Right atrium auricular region (tissue), 2 donors: ENCODE measurements around the gene RNF166. TPM values are rescaled to one million over a fixed set of nuclear protein-coding genes. Genes with fewer than 3 reads are reported as not detected.

Experiments used
- DNase-seq: peaks from one replicate; pipeline ENCODE4 v3.0.0-alpha.2; 2019; ENCODE audit warnings: low spot score
- H3K27ac ChIP-seq, 2 donors: fragments of 200-600 bp; sonication (generic); 1 replicate in 1 of 2; 2 replicates in 1 of 2; pipeline ENCODE4 v1.5.1; 2016 to 2019
- H3K27me3 ChIP-seq, 2 donors: fragments of 200-600 bp; sonication (generic); one replicate each; pipeline versions ENCODE4 v1.5.1 to v1.6.0; 2017 to 2019
- H3K36me3 ChIP-seq: fragments of 200-600 bp; sonication (generic); one replicate; pipeline ENCODE4 v1.5.1; 2016
- H3K4me1 ChIP-seq, 2 donors: fragments of 200-600 bp; sonication (generic); one replicate each; pipeline versions ENCODE4 v1.5.1 to v1.6.0; 2017 to 2019
- H3K4me3 ChIP-seq, 2 donors: fragments of 200-600 bp; sonication (generic); 1 replicate in 1 of 2; 2 replicates in 1 of 2; pipeline ENCODE4 v1.5.1; 2017 to 2019; ENCODE audit warnings: mild to moderate bottlenecking in 1 of 2, moderate library complexity in 1 of 2
- H3K9me3 ChIP-seq, 2 donors: fragments of 200-600 bp; sonication (generic); one replicate each; pipeline ENCODE4 v1.5.1; 2019
- CTCF ChIP-seq, 2 donors: fragments of 200-600 bp; sonication (generic); IDR thresholded peaks; one replicate each; pipeline ENCODE4 v1.5.1; 2019; ENCODE audit warnings: antibody characterized with exemption in 2 of 2
- total RNA-seq, 2 donors: library from RNA; depleted of rRNA; stranded (reverse); fragments of >200 nt; gene quantifications; one replicate each; pipeline ENCODE4 v1.1.0, GENCODE V29; 2016

The RNF166 gene
- total RNA-seq, result 10 to 100 TPM; 16.9 to 19.4 TPM

- Histone ChIP-seq H3K4me1 (peaks cover 0 to 55% of the 10 kb centered on the region in 2 donors), H3K27ac (peak within 1 kb of the TSS; percentile 79 to 80)
These were observed at the start of gene RNF166, which contains the start of gene CTU2 for GRCh38 chr16:88706229-88706964. Gene RNF166 (minus strand): TSS chr16:88706408. CDS start chr16:88706325, 83 bp downstream. Gene CTU2 (plus strand): TSS chr16:88706503. CDS start chr16:88706531, 28 bp downstream.

GRCh38 chr16:88754912-88755744, 48.9 kb upstream of the RNF166 start:
- H3K36me3 ChIP-seq, result no peaks in the 10 kb centered on the region
- no peak overlapping the region for H3K4me3 ChIP-seq
- H3K4me1 ChIP-seq, result peaks cover 0 to 11% of the 10 kb centered on the region in 2 donors
- H3K9me3 ChIP-seq, result no peaks in the 10 kb centered on the region
- H3K27ac ChIP-seq, result no peak overlapping the region
- no peak for TF ChIP-seq CTCF (IDR thresholded peaks at IDR 0.05)
- no peaks in the 10 kb centered on the region for H3K27me3 ChIP-seq
- DNase-seq, result no peak

More at GRCh38 chr16:88706229-88706964, at the start of gene RNF166, which contains the start of gene CTU2:
- H3K27me3 ChIP-seq, result no peaks in the 10 kb centered on the region
- no peaks in the 10 kb centered on the region for H3K9me3 ChIP-seq
- no peaks in the 10 kb centered on the region for H3K36me3 ChIP-seq
- DNase-seq, result peak; percentile 91
- TF ChIP-seq CTCF (IDR thresholded peaks at IDR 0.05), result no peak
- H3K4me3 ChIP-seq, result peak within 1 kb of the TSS; percentile 92 to 99

- H3K4me3 ChIP-seq, result no peak overlapping the region
- H3K4me1 ChIP-seq, result peaks cover 0 to 3% of the 10 kb centered on the region in 2 donors
- H3K27ac ChIP-seq, result no peak overlapping the region
- TF ChIP-seq CTCF (IDR thresholded peaks at IDR 0.05), result no peak
- H3K27me3 ChIP-seq, result no peaks in the 10 kb centered on the region
- H3K36me3 ChIP-seq, result no peaks in the 10 kb centered on the region
- no peak for DNase-seq
- H3K9me3 ChIP-seq, result no peaks in the 10 kb centered on the region
These were observed 48.1 kb upstream of the RNF166 start for GRCh38 chr16:88754109-88754911.

GRCh38 chr16:88753602-88754001, 47.4 kb upstream of the RNF166 start:
- Histone ChIP-seq H3K9me3 (no peaks in the 10 kb centered on the region), H3K27me3 (no peaks in the 10 kb centered on the region), H3K27ac (no peak overlapping the region), H3K4me1 (no peaks in the 10 kb centered on the region), H3K36me3 (no peaks in the 10 kb centered on the region), H3K4me3 (no peak overlapping the region)
- DNase-seq, result no peak
- TF ChIP-seq CTCF (IDR thresholded peaks at IDR 0.05), result no peak

- Histone ChIP-seq H3K4me1 (no peaks in the 10 kb centered on the region), H3K27me3 (no peaks in the 10 kb centered on the region), H3K4me3 (no peak overlapping the region), H3K36me3 (no peaks in the 10 kb centered on the region), H3K27ac (no peak overlapping the region), H3K9me3 (no peaks in the 10 kb centered on the region)
- no peak for TF ChIP-seq CTCF (IDR thresholded peaks at IDR 0.05)
- DNase-seq, result no peak
These were observed 47.0 kb upstream of the RNF166 start for GRCh38 chr16:88753191-88753590.
